HUES64 (cell line): ENCODE results near the gene RELA.

Experiments
- H3K27ac ChIP-seq: 2 replicates; pipeline ENCODE4 v1.7.0; 2013; ENCODE audit warnings: low read depth, low read length, inconsistent platforms
- H3K27me3 ChIP-seq: 2 replicates; pipeline ENCODE4 v1.6.1; 2013; ENCODE audit warnings: mild to moderate bottlenecking, low read length; ENCODE audit not compliant: insufficient read depth
- H3K36me3 ChIP-seq: 2 replicates; pipeline ENCODE4 v1.6.1; 2013; ENCODE audit warnings: mild to moderate bottlenecking, low read length; ENCODE audit not compliant: insufficient read depth
- H3K4me1 ChIP-seq: 2 replicates; pipeline ENCODE4 v1.6.1; 2013; ENCODE audit warnings: mild to moderate bottlenecking, low read length, moderate library complexity; ENCODE audit not compliant: insufficient read depth
- H3K4me3 ChIP-seq: 2 replicates; pipeline ENCODE4 v1.5.1; 2013; ENCODE audit warnings: mild to moderate bottlenecking, low read length, moderate library complexity
- H3K9ac ChIP-seq: 2 replicates; pipeline ENCODE4 v1.6.1; 2013; ENCODE audit warnings: mild to moderate bottlenecking, low read depth, low read length
- H3K9me3 ChIP-seq: 2 replicates; pipeline ENCODE4 v1.6.1; 2013; ENCODE audit warnings: low read depth, low read length; ENCODE audit not compliant: insufficient read depth
- WGBS: fragments of 150-250, 120-280 bp; methylation state at CpG from one replicate; pipeline ENCODE4 v1.1.7; 2013; ENCODE audit warnings: missing lambda C conversion rate; 5-methylcytosine and 5-hydroxymethylcytosine counted together

RELA gene

GRCh38 chr11:65623852-65624616 lies 38.7 kb downstream of the RELA start:
- Histone ChIP-seq H3K9ac (no peak overlapping the region), H3K27ac (no peak overlapping the region), H3K27me3 (no peaks in the 10 kb centered on the region), H3K4me3 (no peak overlapping the region), H3K4me1 (no peaks in the 10 kb centered on the region), H3K9me3 (no peaks in the 10 kb centered on the region), H3K36me3 (peaks cover 88% of the 10 kb centered on the region)
- 93% methylated on average over 24 of the region's 25 CpGs for WGBS

GRCh38 chr11:65623177-65623576 lies 39.5 kb downstream of the RELA start:
- H3K4me3 ChIP-seq: no peak overlapping the region
- no peaks in the 10 kb centered on the region for H3K4me1 ChIP-seq
- no peak overlapping the region for H3K9ac ChIP-seq
- H3K36me3 ChIP-seq: peaks cover 88% of the 10 kb centered on the region
- no peak overlapping the region for H3K27ac ChIP-seq
- H3K9me3 ChIP-seq: no peaks in the 10 kb centered on the region
- no peaks in the 10 kb centered on the region for H3K27me3 ChIP-seq
- WGBS: 96% methylated on average over 14 of the region's 14 CpGs

DNA sequence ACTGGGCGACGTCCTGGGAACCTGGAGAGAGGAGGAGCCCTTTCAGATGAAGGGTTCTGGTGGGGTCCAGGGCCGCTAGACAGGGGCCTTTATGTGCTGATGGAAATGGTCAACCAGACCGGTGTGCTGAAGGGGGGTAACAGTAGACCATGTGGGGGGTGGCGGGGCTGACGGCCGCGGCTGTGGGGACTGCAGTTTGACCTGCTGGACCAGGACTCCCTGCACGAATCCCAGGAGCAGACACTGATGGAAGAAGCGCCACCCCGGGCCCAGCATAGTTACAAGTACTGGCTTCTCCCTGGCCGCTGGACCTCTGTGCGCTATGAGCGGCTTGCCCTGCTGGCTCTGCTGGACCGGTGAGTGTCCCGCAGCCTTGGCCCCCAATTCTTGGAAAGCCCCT lies 40.7 kb downstream of the RELA start:
- 95% methylated on average over 16 of the region's 16 CpGs for WGBS
- Histone ChIP-seq H3K27ac (no peak overlapping the region), H3K4me3 (no peak overlapping the region), H3K4me1 (no peaks in the 10 kb centered on the region), H3K9me3 (no peaks in the 10 kb centered on the region), H3K27me3 (no peaks in the 10 kb centered on the region), H3K36me3 (peaks cover 88% of the 10 kb centered on the region), H3K9ac (no peak overlapping the region)

DNA sequence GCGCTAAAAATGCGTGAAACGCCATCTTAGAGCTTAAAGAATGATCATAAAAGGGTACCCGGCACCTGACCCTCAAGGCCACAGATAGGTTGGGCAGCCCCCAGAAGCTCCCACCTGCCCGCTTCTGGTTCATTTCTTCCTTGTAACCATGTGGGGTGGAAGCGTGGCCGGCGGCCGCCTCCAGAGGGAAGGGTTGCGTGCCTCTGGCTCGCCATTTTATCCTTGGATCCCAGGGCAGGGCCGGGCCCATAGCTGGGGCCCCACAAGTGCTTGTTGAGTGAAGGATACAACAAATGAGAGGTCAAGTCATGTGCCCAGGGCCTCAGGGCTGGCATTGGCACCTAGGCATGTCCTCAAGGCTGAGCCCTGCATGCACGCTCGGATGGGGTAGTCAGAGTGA lies 41.3 kb downstream of the RELA start:
- no peaks in the 10 kb centered on the region for H3K9me3 ChIP-seq
- H3K27ac ChIP-seq: no peak overlapping the region
- H3K36me3 ChIP-seq: peaks cover 83% of the 10 kb centered on the region
- WGBS: 94% methylated on average over 14 of the region's 14 CpGs
- no peaks in the 10 kb centered on the region for H3K27me3 ChIP-seq
- 0 out of 2 replicates have a peak, but pooled peaks cover 3% of the 10 kb centered on the region for H3K4me1 ChIP-seq
- H3K4me3 ChIP-seq: no peak overlapping the region
- no peak overlapping the region for H3K9ac ChIP-seq

GRCh38 chr11:65620666-65621065 lies 42.0 kb downstream of the RELA start:
- H3K36me3 ChIP-seq: peaks cover 77% of the 10 kb centered on the region
- no peaks in the 10 kb centered on the region for H3K9me3 ChIP-seq
- no peaks in the 10 kb centered on the region for H3K27me3 ChIP-seq
- H3K27ac ChIP-seq: no peak overlapping the region
- H3K4me1 ChIP-seq: 0 out of 2 replicates have a peak, but pooled peaks cover 4% of the 10 kb centered on the region
- no peak overlapping the region for H3K4me3 ChIP-seq
- no peak overlapping the region for H3K9ac ChIP-seq
- WGBS: 94% methylated on average over 19 of the region's 19 CpGs

DNA sequence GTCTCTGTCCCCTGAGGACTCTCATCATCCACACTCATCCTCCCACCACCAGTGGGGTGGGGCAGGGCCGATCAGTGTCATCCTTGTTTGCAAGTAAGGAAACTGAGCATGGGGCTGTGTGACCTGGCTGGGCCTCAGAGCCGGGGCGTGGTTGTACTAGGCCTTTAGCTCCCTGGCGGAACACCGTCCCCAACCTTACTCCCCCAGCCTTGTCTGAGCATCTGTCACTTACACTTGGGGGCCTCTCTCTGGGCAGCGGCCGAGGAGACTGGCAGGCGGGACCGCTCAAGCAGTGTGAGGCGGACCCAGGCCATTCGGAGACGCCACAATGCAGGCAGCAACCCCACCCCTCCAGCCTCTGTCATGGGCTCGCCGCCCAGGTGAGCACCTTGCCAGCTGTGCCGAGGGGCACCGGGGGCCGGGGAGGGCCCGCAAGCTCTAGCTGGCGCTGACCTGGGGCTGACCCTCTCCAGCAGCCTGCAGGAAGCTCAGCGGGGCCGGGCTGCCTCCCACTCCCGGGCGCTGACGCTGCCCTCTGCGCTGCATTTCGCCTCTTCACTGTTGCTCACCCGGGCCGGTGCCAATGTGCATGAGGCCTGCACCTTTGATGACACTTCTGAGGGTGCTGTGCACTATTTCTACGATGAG lies 43.3 kb downstream of the RELA start:
- 96% methylated on average over 29 of the region's 29 CpGs for WGBS
- no peak overlapping the region for H3K9ac ChIP-seq
- H3K27me3 ChIP-seq: no peaks in the 10 kb centered on the region
- H3K36me3 ChIP-seq: peaks cover 66% of the 10 kb centered on the region
- H3K9me3 ChIP-seq: no peaks in the 10 kb centered on the region
- no peak overlapping the region for H3K4me3 ChIP-seq
- H3K4me1 ChIP-seq: 0 out of 2 replicates have a peak, but pooled peaks cover 4% of the 10 kb centered on the region
- no peak overlapping the region for H3K27ac ChIP-seq

GRCh38 chr11:65618763-65619162 lies 44.0 kb downstream of the RELA start:
- H3K4me1 ChIP-seq: 0 out of 2 replicates have a peak, but pooled peaks cover 4% of the 10 kb centered on the region
- peaks cover 60% of the 10 kb centered on the region for H3K36me3 ChIP-seq
- WGBS: 95% methylated on average over 14 of the region's 14 CpGs
- no peak overlapping the region for H3K27ac ChIP-seq
- H3K27me3 ChIP-seq: no peaks in the 10 kb centered on the region
- H3K4me3 ChIP-seq: no peak overlapping the region
- no peak overlapping the region for H3K9ac ChIP-seq
- H3K9me3 ChIP-seq: no peaks in the 10 kb centered on the region

- no peak overlapping the region for H3K9ac ChIP-seq
- 94% methylated on average over 33 of the region's 33 CpGs for WGBS
- no peak overlapping the region for H3K4me3 ChIP-seq
- H3K4me1 ChIP-seq: 0 out of 2 replicates have a peak, but pooled peaks cover 4% of the 10 kb centered on the region
- H3K9me3 ChIP-seq: no peaks in the 10 kb centered on the region
- H3K27me3 ChIP-seq: no peaks in the 10 kb centered on the region
- no peak overlapping the region for H3K27ac ChIP-seq
- H3K36me3 ChIP-seq: peaks cover 54% of the 10 kb centered on the region
Observed at GRCh38 chr11:65617990-65618751, 44.5 kb downstream of the RELA start.

- no peaks in the 10 kb centered on the region for H3K27me3 ChIP-seq
- H3K9me3 ChIP-seq: no peaks in the 10 kb centered on the region
- 0 out of 2 replicates have a peak, but pooled peaks cover 4% of the 10 kb centered on the region for H3K4me1 ChIP-seq
- H3K27ac ChIP-seq: no peak overlapping the region
- WGBS: 95% methylated on average over 17 of the region's 17 CpGs
- no peak overlapping the region for H3K9ac ChIP-seq
- H3K4me3 ChIP-seq: peak overlapping the region; percentile 76
- H3K36me3 ChIP-seq: peaks cover 49% of the 10 kb centered on the region
Observed at GRCh38 chr11:65617136-65617850, 45.4 kb downstream of the RELA start.

DNA sequence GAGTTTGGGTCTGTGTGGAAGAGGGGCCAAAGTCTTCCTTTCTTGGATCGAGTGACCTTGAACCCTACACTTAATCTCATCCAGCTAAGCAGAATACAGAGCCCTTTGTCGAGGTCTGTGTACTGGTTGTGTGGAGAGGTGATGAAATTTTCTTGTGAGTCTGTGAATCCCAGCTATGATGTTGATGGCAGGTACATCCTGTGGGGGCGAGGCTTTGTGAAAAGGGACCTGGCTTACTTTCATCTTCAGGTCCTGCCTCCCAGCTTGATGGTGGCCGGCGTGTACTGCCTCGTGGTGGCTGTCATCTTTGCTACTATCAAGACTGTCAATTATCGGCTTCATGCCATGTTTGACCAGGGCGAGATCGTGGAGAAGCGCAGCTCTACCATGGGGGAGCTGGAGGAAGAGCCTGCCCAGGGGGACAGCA lies 46.1 kb downstream of the RELA start:
- Histone ChIP-seq H3K4me1 (0 out of 2 replicates have a peak, but pooled peaks cover 4% of the 10 kb centered on the region), H3K4me3 (peak overlapping the region; percentile 76), H3K27me3 (no peaks in the 10 kb centered on the region), H3K27ac (no peak overlapping the region), H3K9ac (peak overlapping the region; percentile 62), H3K36me3 (peaks cover 45% of the 10 kb centered on the region), H3K9me3 (no peaks in the 10 kb centered on the region)
- 88% methylated on average over 9 of the region's 10 CpGs for WGBS
